Measurements from ENCODE around the gene PTPRR.

Gene PTPRR

GRCh38 chr12:70885956-70886355 is 34.6 kb downstream of the PTPRR start:
- Mint-ChIP-seq H3K4me1 (ENCODE audit: low read depth) (no peaks in the 10 kb centered on the region), H3K27me3 (ENCODE audit: low read depth) (no peaks in the 10 kb centered on the region), H3K9me3 (no peaks in the 10 kb centered on the region), H3K27ac (no peak overlapping the region), H3K36me3 (ENCODE audit: low read depth) (no peaks in the 10 kb centered on the region), H3K4me3 (no peak overlapping the region)
- DNase-seq (ENCODE audit: low spot score), result no peak

DNA sequence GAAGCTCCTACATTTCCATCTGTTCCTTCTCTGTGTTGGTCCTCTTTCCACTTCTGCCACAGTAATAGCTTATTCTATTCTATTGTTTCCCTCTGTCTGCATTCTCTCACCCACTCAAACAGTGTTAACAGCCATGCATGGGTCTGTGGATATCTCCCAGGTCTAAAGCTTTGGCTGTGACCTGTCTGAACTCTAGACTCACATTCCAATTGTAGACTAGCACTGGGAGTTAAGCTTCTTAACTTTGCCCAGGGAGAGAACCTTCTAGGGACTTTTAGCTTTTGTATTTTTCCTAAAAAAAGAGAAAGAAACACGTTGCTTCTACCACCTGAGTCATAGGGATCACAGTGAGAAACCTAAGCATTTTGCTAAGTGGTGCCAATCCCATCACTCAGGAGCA is 36.7 kb downstream of the PTPRR start:
- Mint-ChIP-seq H3K9me3 (no peaks in the 10 kb centered on the region), H3K27me3 (ENCODE audit: low read depth) (no peaks in the 10 kb centered on the region), H3K4me1 (ENCODE audit: low read depth) (no peaks in the 10 kb centered on the region)

DNA sequence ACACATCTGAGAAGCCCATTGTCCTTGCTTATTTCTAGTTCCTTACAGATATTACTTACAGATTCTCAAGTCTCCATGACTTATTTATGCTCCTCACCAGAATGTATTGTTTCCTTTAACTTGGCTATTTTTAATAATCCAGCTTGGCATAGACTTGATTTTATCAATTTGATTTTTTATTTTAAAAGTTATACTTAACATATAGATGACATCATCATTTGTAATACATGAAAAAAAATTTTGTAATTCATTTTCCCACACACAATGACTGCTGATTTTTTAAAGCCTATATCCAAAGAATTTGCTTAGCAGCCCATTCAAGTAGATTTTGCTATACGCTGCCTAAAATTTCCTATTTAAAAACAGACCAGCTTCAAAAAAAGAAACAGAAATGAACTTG is 39.8 kb downstream of the PTPRR start:
- H3K27me3 Mint-ChIP-seq (ENCODE audit: low read depth), result no peaks in the 10 kb centered on the region
- H3K4me1 Mint-ChIP-seq (ENCODE audit: low read depth), result no peaks in the 10 kb centered on the region
- no peak overlapping the region for H3K27ac Mint-ChIP-seq
- no peak for DNase-seq (ENCODE audit: low spot score)
- H3K9me3 Mint-ChIP-seq, result no peaks in the 10 kb centered on the region
- no peaks in the 10 kb centered on the region for H3K36me3 Mint-ChIP-seq (ENCODE audit: low read depth)
- no peak overlapping the region for H3K4me3 Mint-ChIP-seq

More for the DNA sequence above, 36.7 kb downstream of the PTPRR start:
- no peak for DNase-seq (ENCODE audit: low spot score)
- Mint-ChIP-seq H3K27ac (no peak overlapping the region), H3K4me3 (no peak overlapping the region), H3K36me3 (ENCODE audit: low read depth) (no peaks in the 10 kb centered on the region)

DNA sequence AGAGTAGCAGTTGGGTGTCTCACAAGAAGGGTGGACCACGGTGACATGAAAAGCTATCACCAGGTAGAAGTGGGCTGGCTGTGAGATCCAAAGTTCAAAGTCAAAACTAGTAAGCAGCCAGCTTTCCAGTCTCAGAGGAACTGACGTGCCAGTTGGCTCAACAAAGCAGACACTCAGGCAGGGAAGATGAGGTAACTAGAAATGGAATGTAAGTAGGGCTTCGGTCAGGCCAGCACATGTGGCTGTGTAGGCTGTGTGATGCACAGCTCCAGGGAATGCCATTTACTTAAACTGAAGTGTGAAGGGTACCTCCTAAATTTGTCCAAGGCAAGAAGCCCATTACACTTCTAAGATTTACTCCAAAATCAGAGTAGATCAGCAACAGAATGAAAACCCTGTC is 43.6 kb downstream of the PTPRR start:
- no peak overlapping the region for H3K27ac Mint-ChIP-seq
- H3K4me3 Mint-ChIP-seq, result no peak overlapping the region
- DNase-seq (ENCODE audit: low spot score), result no peak
- H3K9me3 Mint-ChIP-seq, result no peaks in the 10 kb centered on the region
- H3K4me1 Mint-ChIP-seq (ENCODE audit: low read depth), result no peaks in the 10 kb centered on the region
- H3K36me3 Mint-ChIP-seq (ENCODE audit: low read depth), result no peaks in the 10 kb centered on the region
- H3K27me3 Mint-ChIP-seq (ENCODE audit: low read depth), result no peaks in the 10 kb centered on the region

DNA sequence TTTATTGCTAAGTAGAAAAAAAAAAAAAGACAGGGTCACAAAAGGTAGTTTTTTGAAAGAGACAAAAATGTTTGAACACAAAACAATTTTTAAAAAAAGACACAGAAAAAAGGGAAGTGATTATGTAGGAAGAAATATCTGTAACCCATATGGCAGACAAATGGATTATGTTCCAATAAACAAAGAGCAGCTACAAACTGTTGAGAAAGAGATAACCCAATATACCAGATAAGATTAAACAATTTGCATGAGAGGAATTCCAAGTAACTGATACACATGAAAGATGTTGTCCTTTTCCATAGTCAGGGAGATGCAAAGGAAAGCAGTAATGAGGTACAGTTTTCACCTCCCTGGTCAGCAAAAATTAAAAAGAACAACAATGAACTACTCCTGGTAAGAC is 44.9 kb downstream of the PTPRR start:
- Mint-ChIP-seq H3K4me1 (ENCODE audit: low read depth) (no peaks in the 10 kb centered on the region), H3K36me3 (ENCODE audit: low read depth) (no peaks in the 10 kb centered on the region), H3K9me3 (no peaks in the 10 kb centered on the region), H3K27me3 (ENCODE audit: low read depth) (no peaks in the 10 kb centered on the region), H3K27ac (no peak overlapping the region), H3K4me3 (no peak overlapping the region)
- DNase-seq (ENCODE audit: low spot score), result no peak

GRCh38 chr12:70854881-70855568 is 65.5 kb downstream of the PTPRR start:
- Mint-ChIP-seq H3K27me3 (ENCODE audit: low read depth) (no peaks in the 10 kb centered on the region), H3K9me3 (no peaks in the 10 kb centered on the region)

DNA sequence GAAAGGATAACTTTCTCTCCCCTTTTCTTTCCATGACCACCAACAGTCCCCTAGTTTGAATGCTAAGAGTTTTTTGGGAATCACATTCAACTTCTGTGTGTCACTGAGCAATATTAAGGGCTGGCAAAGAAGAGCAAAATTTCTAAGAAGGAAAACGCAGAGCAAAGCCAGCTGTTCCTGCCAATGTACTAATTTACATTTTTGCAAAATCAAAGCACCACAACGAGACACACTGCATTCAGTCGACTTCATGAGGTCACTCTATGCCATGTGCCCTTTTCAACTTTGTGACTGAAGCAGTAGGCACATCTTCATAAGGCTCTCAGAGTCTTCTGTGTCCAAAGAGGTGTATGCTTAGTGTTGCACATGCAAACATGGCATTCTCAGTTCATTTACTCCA is 66.4 kb downstream of the PTPRR start:
- Mint-ChIP-seq H3K4me3 (no peak overlapping the region), H3K27ac (no peak overlapping the region), H3K36me3 (ENCODE audit: low read depth) (no peaks in the 10 kb centered on the region), H3K4me1 (ENCODE audit: low read depth) (no peaks in the 10 kb centered on the region), H3K9me3 (no peaks in the 10 kb centered on the region), H3K27me3 (ENCODE audit: low read depth) (no peaks in the 10 kb centered on the region)
- no peak for DNase-seq (ENCODE audit: low spot score)

More at GRCh38 chr12:70854881-70855568, 65.5 kb downstream of the PTPRR start:
- H3K36me3 Mint-ChIP-seq (ENCODE audit: low read depth), result no peaks in the 10 kb centered on the region
- H3K4me3 Mint-ChIP-seq, result no peak overlapping the region
- no peaks in the 10 kb centered on the region for H3K4me1 Mint-ChIP-seq (ENCODE audit: low read depth)
- no peak for DNase-seq (ENCODE audit: low spot score)
- H3K27ac Mint-ChIP-seq, result no peak overlapping the region

DNA sequence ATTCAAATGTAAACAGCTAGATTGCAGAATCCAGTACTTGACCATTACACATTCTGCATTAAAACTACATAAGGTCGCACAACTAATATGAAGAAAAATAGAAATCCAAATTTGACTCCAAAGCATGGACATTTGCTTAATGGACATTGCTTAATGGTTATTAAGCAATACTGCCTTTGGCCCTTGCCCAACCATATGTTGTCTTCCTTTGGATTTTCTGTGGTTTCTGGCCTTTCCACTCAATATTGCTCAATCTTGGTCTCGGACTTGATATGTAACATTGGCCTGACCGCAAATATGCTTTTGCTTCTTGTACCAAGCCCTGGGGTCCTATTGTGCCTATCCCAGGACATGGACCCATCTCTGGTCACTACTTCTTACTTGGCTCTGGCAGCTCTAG is 67.2 kb downstream of the PTPRR start:
- no peaks in the 10 kb centered on the region for H3K9me3 Mint-ChIP-seq
- H3K27ac Mint-ChIP-seq, result no peak overlapping the region
- no peaks in the 10 kb centered on the region for H3K4me1 Mint-ChIP-seq (ENCODE audit: low read depth)

DNA sequence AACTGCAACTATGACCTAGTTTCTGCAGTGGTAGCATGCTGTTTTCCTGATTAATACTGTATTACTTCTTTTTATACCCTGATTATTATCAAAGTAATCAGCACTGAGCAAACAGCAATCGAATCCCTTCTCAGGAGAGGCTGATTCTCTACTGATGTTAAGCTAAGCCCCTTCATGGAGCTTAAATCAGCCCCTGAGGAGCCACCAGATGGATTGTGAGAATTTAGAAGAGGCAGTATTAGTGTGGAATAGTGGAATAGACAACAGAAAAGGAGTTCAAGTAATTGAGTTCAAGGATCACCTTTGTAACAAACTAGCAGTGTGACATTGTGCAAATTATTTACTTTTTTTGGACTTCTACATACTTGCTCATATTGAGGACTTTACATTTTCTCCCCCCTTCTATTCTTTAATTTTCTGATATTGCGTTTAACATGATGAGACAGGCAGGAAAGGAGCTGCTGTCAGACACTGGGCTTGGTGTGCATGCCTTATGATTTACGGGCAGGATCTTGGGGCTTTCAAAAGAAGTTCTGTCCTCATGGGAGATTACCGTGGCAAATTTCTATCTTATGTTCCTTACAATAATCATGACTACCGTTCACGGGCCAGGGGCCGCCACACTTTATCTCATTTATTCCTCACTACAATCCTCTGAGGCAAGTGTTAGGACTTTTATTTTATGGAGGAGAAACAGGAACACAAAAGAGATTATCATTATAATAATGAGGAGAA is 68.0 kb downstream of the PTPRR start:
- Mint-ChIP-seq H3K27me3 (ENCODE audit: low read depth) (no peaks in the 10 kb centered on the region), H3K36me3 (ENCODE audit: low read depth) (no peaks in the 10 kb centered on the region), H3K4me1 (ENCODE audit: low read depth) (no peaks in the 10 kb centered on the region), H3K27ac (no peak overlapping the region), H3K4me3 (no peak overlapping the region), H3K9me3 (no peaks in the 10 kb centered on the region)
- no peak for DNase-seq (ENCODE audit: low spot score)

More for the DNA sequence above, 67.2 kb downstream of the PTPRR start:
- H3K27me3 Mint-ChIP-seq (ENCODE audit: low read depth), result no peaks in the 10 kb centered on the region
- DNase-seq (ENCODE audit: low spot score), result no peak
- H3K36me3 Mint-ChIP-seq (ENCODE audit: low read depth), result no peaks in the 10 kb centered on the region
- H3K4me3 Mint-ChIP-seq, result no peak overlapping the region

DNA sequence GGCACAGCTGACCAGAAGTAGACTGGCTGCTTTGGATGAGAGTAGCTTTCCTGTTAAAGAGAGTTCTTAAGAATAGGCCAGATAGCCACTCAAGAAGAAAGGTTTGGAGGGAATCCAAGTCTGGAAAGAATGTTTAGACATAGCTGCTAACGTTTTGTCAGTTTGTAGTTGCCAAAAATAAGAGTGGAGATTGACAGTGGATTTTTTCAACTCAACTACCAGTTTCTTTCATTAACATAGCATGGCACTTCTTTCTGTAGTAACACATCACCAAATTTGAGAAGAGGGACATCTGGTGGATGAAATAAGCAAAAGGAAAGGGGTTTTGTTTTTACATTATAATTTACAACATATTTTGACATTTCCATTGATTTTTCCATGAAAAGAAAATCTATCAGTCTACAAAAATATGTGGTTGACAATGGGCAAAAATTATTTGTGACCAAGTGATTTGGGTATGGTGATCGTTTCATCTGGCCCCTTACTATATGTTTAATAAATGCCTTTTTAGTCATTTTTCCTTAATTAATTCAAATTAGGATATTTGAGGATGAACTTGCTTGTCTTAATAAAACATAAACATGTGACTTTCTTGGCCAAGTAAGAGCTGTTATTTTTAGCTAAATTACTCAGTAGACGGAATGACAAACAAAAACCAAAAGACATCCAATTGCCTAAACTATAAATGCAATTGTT is 71.1 kb downstream of the PTPRR start:
- H3K4me3 Mint-ChIP-seq, result no peak overlapping the region
- H3K4me1 Mint-ChIP-seq (ENCODE audit: low read depth), result no peaks in the 10 kb centered on the region
- H3K9me3 Mint-ChIP-seq, result no peaks in the 10 kb centered on the region
- H3K27ac Mint-ChIP-seq, result no peak overlapping the region
- H3K36me3 Mint-ChIP-seq (ENCODE audit: low read depth), result no peaks in the 10 kb centered on the region
- DNase-seq (ENCODE audit: low spot score), result no peak
- no peaks in the 10 kb centered on the region for H3K27me3 Mint-ChIP-seq (ENCODE audit: low read depth)

GRCh38 chr12:70847871-70848270 is 72.7 kb downstream of the PTPRR start:
- Mint-ChIP-seq H3K4me3 (no peak overlapping the region), H3K4me1 (ENCODE audit: low read depth) (no peaks in the 10 kb centered on the region), H3K36me3 (ENCODE audit: low read depth) (no peaks in the 10 kb centered on the region), H3K9me3 (no peaks in the 10 kb centered on the region), H3K27ac (no peak overlapping the region), H3K27me3 (ENCODE audit: low read depth) (no peaks in the 10 kb centered on the region)
- DNase-seq (ENCODE audit: low spot score), result no peak

DNA sequence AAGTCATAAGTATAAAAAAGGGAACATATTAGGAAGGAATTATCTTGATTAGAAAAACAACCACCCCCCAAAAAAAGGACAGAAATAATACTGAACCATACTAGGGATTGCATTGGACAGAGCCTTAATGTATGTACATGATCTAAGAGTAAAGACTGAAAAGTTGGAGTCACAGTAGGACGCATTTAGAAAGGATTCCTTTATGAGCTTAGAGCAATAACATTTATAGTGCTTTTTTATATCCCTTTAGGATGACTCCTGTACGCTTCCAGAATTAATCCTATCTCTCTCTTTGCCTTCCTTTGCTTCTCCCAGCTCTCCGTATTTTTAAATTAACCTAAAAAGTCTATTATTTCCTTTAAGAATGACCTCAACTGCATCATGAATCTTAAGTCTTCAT is 75.3 kb downstream of the PTPRR start:
- no peaks in the 10 kb centered on the region for H3K4me1 Mint-ChIP-seq (ENCODE audit: low read depth)
- H3K9me3 Mint-ChIP-seq, result no peaks in the 10 kb centered on the region
- DNase-seq (ENCODE audit: low spot score), result no peak
- H3K36me3 Mint-ChIP-seq (ENCODE audit: low read depth), result no peaks in the 10 kb centered on the region
- no peaks in the 10 kb centered on the region for H3K27me3 Mint-ChIP-seq (ENCODE audit: low read depth)
- no peak overlapping the region for H3K4me3 Mint-ChIP-seq
- H3K27ac Mint-ChIP-seq, result no peak overlapping the region

DNA sequence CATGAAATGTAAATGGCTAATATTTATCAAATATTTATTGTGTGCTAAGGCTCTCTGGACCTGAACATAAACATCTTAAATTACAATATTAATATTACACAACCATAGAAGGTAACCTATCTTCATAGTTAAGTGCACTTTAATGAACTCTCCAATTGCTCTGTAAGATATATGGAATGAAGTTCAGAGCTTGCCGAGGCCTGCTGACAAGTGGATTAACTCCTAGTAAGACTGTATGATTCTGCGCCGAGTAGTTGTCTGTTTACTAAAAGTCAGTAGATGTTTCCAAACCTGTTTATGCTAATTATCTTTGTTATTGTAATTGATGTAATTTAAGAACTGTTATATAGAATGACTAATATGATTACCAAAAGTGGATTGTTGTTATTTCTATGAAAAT is 77.2 kb downstream of the PTPRR start:
- Mint-ChIP-seq H3K9me3 (no peaks in the 10 kb centered on the region), H3K4me3 (no peak overlapping the region), H3K4me1 (ENCODE audit: low read depth) (no peaks in the 10 kb centered on the region), H3K27me3 (ENCODE audit: low read depth) (no peaks in the 10 kb centered on the region), H3K27ac (no peak overlapping the region), H3K36me3 (ENCODE audit: low read depth) (no peaks in the 10 kb centered on the region)
- DNase-seq (ENCODE audit: low spot score), result no peak

GRCh38 chr12:70842942-70843341 is 77.6 kb downstream of the PTPRR start:
- no peak for DNase-seq (ENCODE audit: low spot score)
- Mint-ChIP-seq H3K4me1 (ENCODE audit: low read depth) (no peaks in the 10 kb centered on the region), H3K27ac (no peak overlapping the region), H3K4me3 (no peak overlapping the region), H3K36me3 (ENCODE audit: low read depth) (no peaks in the 10 kb centered on the region), H3K9me3 (no peaks in the 10 kb centered on the region), H3K27me3 (ENCODE audit: low read depth) (no peaks in the 10 kb centered on the region)

All from T-helper 2 cell treated with Interferon-gamma antibody and Interleukin-4, amounts not matched to agents 5 μg/mL and 100 μg/mL, for 36 hours (primary cell).